ENCODE measurements around the gene FGF14. TPM values are rescaled to one million over a fixed set of nuclear protein-coding genes. Genes with fewer than 3 reads are reported as not detected.
A peak's percentile ranks its signal among the peaks of the same experiment; 100 is the strongest.

Gene FGF14
- total RNA-seq, 2 donors from 2014 or later = not detected

DNA sequence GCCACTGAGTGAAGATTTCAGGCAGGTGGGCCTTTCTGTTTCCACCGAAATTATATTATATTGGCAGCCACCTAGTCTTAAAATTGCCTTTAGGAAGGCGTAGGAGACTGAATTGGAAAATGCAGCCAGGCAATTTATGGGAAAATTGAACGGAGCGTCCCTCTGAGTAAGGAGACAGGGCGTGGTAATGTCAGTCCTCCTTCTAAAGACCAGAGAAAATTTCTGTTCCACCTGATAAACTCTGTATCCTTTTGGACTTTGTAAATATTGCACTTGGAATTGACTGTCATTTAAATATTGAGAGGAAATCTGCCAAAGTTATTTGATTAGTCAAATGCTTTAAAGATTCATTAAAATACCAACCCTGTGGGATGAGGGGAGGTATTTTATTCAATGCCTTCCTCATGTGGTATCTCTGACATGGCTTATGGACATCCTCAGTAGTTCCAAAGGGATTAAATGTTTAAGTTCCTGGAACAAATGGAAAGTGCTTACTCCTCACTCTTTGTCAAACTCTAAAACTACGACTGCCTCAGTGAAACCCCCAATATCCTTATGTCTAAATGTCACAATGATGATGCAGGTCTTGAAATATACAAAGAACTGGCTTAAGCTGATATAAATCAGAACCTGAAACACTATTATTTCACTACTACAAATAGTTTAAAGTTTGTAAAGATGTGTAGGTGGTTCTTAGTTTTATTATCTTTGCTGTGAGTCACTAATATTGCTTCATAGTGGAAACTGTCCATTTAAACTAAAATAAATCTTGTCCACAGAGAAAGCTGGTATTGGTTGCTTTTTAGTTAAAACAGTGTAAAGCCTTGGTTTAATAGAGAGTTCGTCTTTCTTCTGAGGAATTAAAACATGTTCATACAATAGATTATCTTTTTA lies 203.2 kb downstream of the FGF14 start:
- Mint-ChIP-seq H3K36me3 (no peaks in the 10 kb centered on the region), H3K27ac (no peak overlapping the region), H3K9me3 (no peaks in the 10 kb centered on the region)
- no peak for ATAC-seq
- no peak for DNase-seq (ENCODE audit: low spot score in 2 of 2)

GRCh38 chr13:102197193-102197592 lies 204.7 kb downstream of the FGF14 start:
- DNase-seq (ENCODE audit: low spot score in 2 of 2) (no peak), ATAC-seq (no peak)
- no peak overlapping the region for H3K27ac Mint-ChIP-seq
- H3K9me3 Mint-ChIP-seq = no peaks in the 10 kb centered on the region
- H3K36me3 Mint-ChIP-seq = no peaks in the 10 kb centered on the region

GRCh38 chr13:102195566-102196462 lies 206.0 kb downstream of the FGF14 start:
- H3K27ac Mint-ChIP-seq = no peak overlapping the region
- no peaks in the 10 kb centered on the region for H3K36me3 Mint-ChIP-seq
- H3K9me3 Mint-ChIP-seq = no peaks in the 10 kb centered on the region
- DNase-seq (ENCODE audit: low spot score in 2 of 2) (no peak), ATAC-seq (no peak)

- Mint-ChIP-seq H3K27ac (no peak overlapping the region), H3K9me3 (peaks cover 0 to 5% of the 10 kb centered on the region in 2 donors), H3K36me3 (no peaks in the 10 kb centered on the region)
- ATAC-seq (no peak), DNase-seq (ENCODE audit: low spot score in 2 of 2) (no peak)
Observed at GRCh38 chr13:102192858-102193257, 209.0 kb downstream of the FGF14 start.

- H3K27ac Mint-ChIP-seq = no peak overlapping the region
- no peaks in the 10 kb centered on the region for H3K36me3 Mint-ChIP-seq
- ATAC-seq (no peak), DNase-seq (ENCODE audit: low spot score in 2 of 2) (no peak)
- H3K9me3 Mint-ChIP-seq = peaks cover 0 to 5% of the 10 kb centered on the region in 2 donors
Observed at GRCh38 chr13:102191951-102192502, 209.8 kb downstream of the FGF14 start.

- H3K9me3 Mint-ChIP-seq = peaks cover 0 to 5% of the 10 kb centered on the region in 2 donors
- DNase-seq (ENCODE audit: low spot score in 2 of 2) (no peak), ATAC-seq (no peak)
- no peaks in the 10 kb centered on the region for H3K36me3 Mint-ChIP-seq
- H3K27ac Mint-ChIP-seq = no peak overlapping the region
Observed at GRCh38 chr13:102190930-102191329, 210.9 kb downstream of the FGF14 start.

DNA sequence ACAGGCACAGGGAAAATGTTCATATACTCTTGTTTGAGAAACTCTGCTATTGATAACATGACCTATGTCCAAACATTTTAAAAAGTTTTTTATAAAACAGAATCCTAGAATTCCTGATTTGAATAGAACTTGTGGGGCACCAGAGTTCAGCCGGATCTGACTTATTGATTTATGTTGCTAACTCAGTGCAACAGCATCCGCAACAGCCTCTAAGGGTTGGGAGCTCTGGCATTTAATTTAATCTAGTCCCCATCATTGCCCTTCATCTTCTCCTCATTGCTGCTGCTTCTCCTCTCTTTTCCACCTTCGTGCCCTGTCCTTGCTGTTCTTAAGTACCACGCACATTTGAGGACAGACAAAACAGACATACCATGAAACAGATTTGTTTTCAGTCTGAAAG lies 214.5 kb downstream of the FGF14 start:
- Mint-ChIP-seq H3K9me3 (peaks cover 0 to 5% of the 10 kb centered on the region in 2 donors), H3K36me3 (no peaks in the 10 kb centered on the region), H3K27ac (no peak overlapping the region)
- DNase-seq (ENCODE audit: low spot score in 2 of 2) = no peak
- no peak for ATAC-seq

GRCh38 chr13:102185375-102185984 lies 216.4 kb downstream of the FGF14 start:
- Mint-ChIP-seq H3K36me3 (no peaks in the 10 kb centered on the region), H3K27ac (no peak overlapping the region), H3K9me3 (peaks cover 0 to 5% of the 10 kb centered on the region in 2 donors)
- no peak for ATAC-seq
- DNase-seq (ENCODE audit: low spot score in 2 of 2) = no peak

GRCh38 chr13:102183509-102184182 lies 218.2 kb downstream of the FGF14 start:
- ATAC-seq (no peak), DNase-seq (ENCODE audit: low spot score in 2 of 2) (no peak)
- Mint-ChIP-seq H3K36me3 (no peaks in the 10 kb centered on the region), H3K9me3 (no peaks in the 10 kb centered on the region), H3K27ac (no peak overlapping the region)

DNA sequence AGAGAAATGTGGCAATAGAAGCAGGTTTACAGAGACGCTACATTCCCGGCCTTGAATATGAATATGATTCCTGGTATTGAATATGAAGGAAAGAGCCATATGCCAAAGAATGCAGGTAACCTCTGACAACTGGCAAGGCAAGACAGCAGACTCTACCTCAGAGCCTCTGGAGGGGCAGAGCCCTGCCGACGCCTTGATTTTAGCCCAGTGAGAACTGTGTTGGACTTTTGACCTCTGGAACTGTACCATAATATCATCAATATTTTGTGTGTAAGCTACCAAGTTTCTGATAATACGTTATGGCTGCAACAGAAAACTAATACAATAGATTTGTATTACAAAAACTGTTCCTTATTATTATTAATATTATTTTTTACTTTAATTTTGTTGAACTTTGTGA lies 219.7 kb downstream of the FGF14 start:
- no peak for DNase-seq (ENCODE audit: low spot score in 2 of 2)
- no peak for ATAC-seq
- Mint-ChIP-seq H3K9me3 (no peaks in the 10 kb centered on the region), H3K27ac (no peak overlapping the region), H3K36me3 (no peaks in the 10 kb centered on the region)

DNA sequence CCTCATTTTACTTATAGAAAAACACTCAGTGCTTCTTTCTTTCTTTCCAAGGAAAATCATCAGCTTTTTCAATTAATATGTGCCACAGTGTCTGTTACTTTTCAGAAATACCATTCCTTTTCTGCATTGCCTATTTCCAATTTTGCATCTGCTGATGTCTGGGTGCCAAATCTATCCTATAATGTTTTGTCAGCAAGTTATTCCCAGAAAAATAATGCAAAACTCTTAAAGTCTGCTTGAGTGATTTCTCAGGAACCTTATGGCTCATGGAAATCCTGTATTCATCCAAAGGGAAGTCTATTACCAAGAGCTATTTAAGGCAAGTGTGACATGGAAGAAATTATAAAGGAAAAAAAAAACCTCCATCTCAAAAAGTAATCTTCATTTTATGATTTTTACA lies 224.4 kb downstream of the FGF14 start:
- H3K27ac Mint-ChIP-seq = no peak overlapping the region
- ATAC-seq = no peak
- DNase-seq (ENCODE audit: low spot score in 2 of 2) = no peak
- no peaks in the 10 kb centered on the region for H3K36me3 Mint-ChIP-seq
- no peaks in the 10 kb centered on the region for H3K9me3 Mint-ChIP-seq

- ATAC-seq = no peak
- Mint-ChIP-seq H3K27ac (no peak overlapping the region), H3K36me3 (no peaks in the 10 kb centered on the region), H3K9me3 (no peaks in the 10 kb centered on the region)
- DNase-seq (ENCODE audit: low spot score in 2 of 2) = no peak
Observed at GRCh38 chr13:102176846-102177245, 225.0 kb downstream of the FGF14 start.

DNA sequence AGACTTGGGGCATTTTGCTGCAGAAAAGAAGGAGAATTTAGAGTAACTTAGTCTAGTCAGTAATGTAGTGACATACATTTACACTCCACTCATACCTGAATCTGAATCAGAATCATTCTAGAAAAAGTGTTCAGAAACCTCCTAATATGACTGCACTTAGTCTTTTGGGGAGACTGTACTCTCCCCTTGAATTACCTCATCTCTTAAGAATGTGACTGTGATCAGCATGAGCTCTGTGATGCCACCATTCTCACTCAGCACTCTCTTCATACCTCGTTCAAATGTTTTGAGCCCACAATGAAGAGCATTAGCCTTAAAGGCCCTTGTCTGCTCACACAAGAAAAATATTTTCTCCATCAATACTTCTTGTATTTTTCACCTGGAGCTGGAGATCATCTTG lies 229.4 kb downstream of the FGF14 start:
- peak in 1 of 2 donors; percentile 47 for ATAC-seq
- no peaks in the 10 kb centered on the region for H3K36me3 Mint-ChIP-seq

DNA sequence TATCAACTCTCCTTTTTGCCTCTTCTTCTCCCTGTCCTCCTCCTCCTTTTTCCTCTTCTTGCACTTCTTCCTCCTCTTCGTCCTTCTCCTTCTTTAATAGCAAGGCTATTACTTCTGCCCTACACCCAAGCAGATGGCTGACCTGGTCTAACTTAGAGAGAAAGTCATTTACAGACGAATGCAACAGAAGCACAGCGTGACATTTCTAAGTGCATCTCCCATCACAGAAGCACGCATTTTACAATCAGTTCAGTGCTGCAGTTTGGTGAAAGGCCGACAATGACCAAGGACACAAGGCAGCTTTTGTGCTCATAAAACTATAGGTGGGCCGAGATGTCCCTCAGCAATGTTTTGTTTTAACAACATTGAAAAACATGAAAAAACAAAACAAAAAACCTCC lies 231.5 kb downstream of the FGF14 start:
- Mint-ChIP-seq H3K27ac (no peak overlapping the region), H3K9me3 (no peaks in the 10 kb centered on the region), H3K36me3 (no peaks in the 10 kb centered on the region)
- ATAC-seq (no peak), DNase-seq (ENCODE audit: low spot score in 2 of 2) (no peak)

More for the DNA sequence above, 229.4 kb downstream of the FGF14 start:
- Mint-ChIP-seq H3K9me3 (no peaks in the 10 kb centered on the region), H3K27ac (no peak overlapping the region)
- no peak for DNase-seq (ENCODE audit: low spot score in 2 of 2)

DNA sequence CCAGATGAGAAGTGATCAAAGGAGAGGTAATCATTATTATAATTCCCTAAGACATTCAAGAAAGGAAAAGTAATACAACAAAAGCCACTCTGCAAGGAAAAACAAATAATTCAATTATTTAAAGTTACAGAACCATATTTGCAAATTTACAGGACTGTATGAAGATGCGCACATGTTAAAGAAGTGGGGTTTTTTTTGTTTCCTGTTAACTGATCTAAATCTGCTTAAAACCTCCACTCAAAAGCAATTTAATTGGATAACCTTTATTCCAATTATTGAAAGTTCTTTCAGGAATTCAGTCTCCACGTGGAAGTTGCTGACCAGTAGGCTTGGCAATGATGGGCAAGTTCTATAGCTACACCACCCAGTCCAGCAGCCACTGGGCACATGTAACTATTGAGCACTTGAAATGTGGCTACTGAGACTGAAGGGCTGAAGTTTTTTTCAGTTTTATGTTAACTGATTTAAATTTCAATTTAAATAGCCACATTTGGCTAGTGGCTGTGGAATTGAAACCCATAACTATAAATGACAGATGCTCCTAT lies 232.3 kb downstream of the FGF14 start:
- DNase-seq (ENCODE audit: low spot score in 2 of 2) = no peak
- Mint-ChIP-seq H3K9me3 (peaks cover 0 to 3% of the 10 kb centered on the region in 2 donors), H3K27ac (no peak overlapping the region), H3K36me3 (no peaks in the 10 kb centered on the region)
- ATAC-seq = no peak

GRCh38 chr13:102152790-102153189 lies 249.1 kb downstream of the FGF14 start:
- H3K36me3 Mint-ChIP-seq = no peaks in the 10 kb centered on the region
- no peak overlapping the region for H3K27ac Mint-ChIP-seq
- no peak for ATAC-seq
- no peaks in the 10 kb centered on the region for H3K9me3 Mint-ChIP-seq
- no peak for DNase-seq (ENCODE audit: low spot score in 2 of 2)

Data from activated naive CD4-positive, alpha-beta T cell treated with anti-CD3 and anti-CD28 coated beads, Interleukin-2, amount 50 U/mL, for 72 hours (primary cell).